AML-193 (cell line): ENCODE measurements around the gene PNKD.
A peak's percentile ranks its signal among the peaks of the same experiment; 100 is the strongest.

Source experiments
- DNase-seq, 2 experiments: peaks; one replicate each; lab custom pipeline; 2025; lab: John Stamatoyannopoulos, UW

PNKD gene

DNA sequence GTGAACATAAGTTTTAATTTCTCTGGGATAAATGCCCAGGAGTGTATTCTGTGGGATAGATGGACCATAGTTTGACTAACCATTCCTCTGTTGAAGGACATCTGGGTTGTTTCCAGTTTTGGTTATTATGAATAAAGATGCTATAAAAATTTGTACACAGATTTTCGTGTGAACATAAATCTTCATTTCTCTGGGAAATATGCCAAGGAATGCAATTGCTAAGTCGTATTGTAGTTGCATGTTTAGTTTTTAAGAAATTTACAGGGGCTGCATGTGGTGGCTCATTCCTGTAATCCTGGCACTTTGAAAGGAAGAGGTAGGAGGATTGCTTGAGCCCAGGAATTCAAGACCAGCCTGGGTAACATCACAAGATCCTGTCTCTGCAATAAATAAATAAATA lies 104.9 kb downstream of the PNKD start:
- no peak for DNase-seq

DNA sequence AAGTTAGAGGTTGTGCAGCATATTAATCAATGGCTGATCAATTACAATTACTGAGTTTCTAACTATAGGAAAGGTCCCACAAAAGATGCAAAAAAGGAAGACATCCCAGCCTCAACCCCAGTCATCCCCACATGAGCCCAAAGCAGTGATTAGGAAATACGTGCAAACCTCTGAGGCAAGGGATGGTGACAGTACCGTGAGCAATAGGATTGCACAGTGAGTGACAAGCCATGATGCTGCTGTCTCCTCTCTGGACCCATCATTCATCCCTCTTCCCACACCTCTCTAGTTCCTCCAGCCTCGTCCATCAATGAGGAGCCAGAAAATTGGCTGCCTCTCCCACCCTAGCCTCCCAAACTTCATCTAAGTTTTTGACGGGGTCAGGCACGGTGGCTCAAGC lies 107.7 kb downstream of the PNKD start:
- no peak for DNase-seq

DNA sequence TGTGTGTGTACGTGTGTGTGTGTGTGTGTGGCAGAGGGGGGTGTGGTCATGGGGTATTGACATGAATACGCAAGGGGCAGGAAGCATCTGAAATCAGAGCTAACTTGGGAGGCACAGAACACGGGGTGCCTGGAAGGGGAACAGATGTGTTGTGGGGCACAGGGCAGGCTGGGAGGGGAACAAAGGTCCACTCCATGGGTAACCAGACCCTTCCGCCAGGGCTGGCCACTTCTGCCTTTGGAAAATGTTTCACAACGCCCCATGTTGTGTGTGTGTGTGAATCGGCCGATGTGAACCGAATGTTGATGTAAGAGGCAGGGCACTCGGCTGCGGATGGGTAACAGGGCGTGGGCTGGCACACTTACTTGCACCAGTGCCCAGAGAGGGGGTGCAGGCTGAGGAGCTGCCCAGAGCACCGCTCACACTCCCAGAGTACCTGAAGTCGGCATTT lies 111.6 kb downstream of the PNKD start, which contains the start of gene SLC11A1:
SLC11A1 (plus strand) TSS at position 358 of the 451 bp plus-strand sequence. CDS start 96 bp downstream, outside the sequence.
- DNase-seq: no peak

GRCh38 chr2:218382785-218383184 lies 112.5 kb downstream of the PNKD start:
- DNase-seq: no peak

GRCh38 chr2:218383892-218384519 lies 113.7 kb downstream of the PNKD start:
- no peak for DNase-seq

- no peak for DNase-seq
These were observed 114.7 kb downstream of the PNKD start for GRCh38 chr2:218384975-218385374.

DNA sequence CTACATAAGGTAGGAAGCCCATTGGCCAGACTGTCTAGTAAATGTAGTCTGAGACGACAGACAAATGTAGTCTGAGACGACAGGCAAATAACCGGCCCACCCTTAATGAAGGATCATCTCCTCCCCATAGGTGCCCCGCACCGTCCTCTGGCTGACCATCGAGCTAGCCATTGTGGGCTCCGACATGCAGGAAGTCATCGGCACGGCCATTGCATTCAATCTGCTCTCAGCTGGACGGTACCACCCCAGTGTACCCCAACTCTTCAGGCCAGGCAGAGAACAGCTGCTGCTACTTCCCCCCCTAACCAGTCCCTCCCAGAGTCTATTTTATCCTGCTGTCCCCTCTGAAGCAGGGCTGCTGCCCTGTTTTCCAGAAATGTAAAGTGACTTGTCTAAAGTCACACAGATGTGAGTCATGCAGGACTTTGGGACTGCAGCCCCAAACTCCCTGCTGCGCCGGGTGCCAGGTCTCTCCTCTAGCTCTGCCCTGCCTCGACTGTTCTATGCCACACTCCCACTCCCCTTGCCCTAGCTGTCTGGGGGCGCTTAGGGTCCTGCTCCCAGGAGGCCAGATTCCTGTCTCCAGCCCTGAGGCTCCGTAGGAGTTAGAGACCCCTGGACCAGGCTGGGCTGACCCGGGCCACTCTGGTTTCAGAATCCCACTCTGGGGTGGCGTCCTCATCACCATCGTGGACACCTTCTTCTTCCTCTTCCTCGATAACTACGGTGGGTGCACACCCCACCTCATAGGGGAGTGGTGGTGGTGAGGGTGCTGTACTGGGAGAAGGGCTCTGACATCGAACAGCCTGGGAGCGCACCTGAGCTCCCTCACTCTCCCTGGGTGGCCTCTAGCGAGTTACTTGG lies 116.4 kb downstream of the PNKD start:
- no peak for DNase-seq

- DNase-seq: no peak
These were observed 117.3 kb downstream of the PNKD start for GRCh38 chr2:218387369-218388194.

DNA sequence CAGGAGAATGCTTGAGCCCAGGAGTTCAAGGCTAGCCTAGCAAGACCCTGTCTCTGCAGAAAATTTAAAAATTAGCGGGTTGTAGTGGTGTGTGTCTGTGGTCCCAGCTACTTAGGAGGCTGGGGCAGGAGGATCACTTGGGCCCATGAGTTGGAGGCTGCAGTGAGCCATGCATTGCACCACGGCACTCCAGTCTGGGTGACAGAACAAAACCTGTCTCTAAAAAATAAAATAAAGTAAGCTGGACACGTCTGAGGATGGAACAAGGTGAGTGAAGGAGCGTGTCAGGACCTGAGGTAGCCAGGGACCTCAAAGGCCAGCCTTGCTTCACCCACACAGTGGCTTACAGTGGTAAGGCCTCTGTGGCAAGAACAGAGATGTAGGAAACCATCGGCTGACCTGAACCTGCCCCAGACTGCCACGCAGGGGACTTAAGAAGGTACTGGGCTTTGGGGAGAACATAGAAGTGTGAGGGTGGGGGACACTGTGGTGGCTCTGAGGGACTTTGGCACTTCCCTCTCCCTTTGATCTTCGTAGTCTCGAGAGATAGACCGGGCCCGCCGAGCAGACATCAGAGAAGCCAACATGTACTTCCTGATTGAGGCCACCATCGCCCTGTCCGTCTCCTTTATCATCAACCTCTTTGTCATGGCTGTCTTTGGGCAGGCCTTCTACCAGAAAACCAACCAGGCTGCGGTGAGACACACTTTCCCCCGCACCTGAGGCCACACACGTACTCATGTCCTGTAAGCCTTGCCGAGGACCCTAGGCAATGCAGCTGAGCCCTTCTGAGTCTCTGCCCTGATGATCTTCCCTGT lies 119.2 kb downstream of the PNKD start:
- DNase-seq: no peak

DNA sequence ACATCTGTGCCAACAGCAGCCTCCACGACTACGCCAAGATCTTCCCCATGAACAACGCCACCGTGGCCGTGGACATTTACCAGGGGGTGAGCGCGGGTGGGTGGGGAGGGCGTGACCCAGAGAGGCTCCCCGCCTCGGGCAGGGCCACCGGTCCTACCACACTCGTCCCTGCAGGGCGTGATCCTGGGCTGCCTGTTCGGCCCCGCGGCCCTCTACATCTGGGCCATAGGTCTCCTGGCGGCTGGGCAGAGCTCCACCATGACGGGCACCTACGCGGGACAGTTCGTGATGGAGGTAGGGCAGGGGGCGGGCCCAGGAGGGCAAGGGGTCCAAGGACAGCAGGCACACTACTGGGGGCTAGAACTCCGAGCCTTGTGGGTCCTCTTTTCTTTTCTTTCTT lies 120.9 kb downstream of the PNKD start:
- DNase-seq: no peak

DNA sequence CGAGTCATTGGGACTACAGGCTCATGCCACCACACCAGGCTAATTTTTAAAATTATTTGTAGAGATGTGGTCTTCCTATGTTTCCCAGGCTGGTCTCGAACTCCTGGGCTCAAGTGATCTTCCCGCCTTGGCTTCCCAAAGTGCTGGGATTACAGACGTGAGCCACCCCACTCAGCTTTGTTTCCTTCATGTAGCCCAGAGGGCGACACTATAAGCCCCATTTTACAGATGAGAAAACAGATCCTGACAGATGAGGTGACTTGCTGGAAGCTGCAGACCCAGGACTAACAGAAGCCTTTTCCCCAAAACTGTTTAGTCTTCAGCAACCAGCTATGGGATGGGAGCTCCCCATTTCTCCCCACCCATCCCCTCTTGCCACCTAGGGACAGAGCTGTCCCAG lies 122.1 kb downstream of the PNKD start:
- no peak for DNase-seq

- no peak for DNase-seq
These were observed 122.7 kb downstream of the PNKD start for GRCh38 chr2:218392891-218393462.

DNA sequence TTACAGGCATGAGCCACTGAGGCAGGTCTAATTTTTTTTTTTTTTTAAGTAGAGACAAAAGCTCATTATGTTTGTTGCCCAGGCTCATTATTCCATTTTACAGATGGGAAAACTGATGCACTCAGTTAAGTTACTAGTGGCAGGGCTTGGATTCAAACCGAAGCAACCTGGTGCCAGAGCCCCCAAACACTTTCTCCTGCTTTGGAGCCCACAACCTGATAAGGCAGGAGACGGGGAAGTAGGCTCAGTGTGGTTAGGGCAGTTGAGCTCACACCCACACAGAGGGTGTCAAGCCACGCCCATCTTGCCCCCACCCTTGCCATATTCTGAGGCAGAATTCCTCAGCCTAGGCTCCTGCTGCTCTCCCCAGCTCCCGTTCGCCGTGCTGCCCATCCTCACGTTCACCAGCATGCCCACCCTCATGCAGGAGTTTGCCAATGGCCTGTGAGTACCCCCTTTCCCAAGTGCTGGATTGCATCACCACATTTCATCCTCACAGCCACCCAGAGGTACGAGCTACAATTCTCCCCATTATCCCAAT lies 123.5 kb downstream of the PNKD start:
- DNase-seq: no peak

- no peak for DNase-seq
These were observed 124.2 kb downstream of the PNKD start for GRCh38 chr2:218394298-218395089.

DNA sequence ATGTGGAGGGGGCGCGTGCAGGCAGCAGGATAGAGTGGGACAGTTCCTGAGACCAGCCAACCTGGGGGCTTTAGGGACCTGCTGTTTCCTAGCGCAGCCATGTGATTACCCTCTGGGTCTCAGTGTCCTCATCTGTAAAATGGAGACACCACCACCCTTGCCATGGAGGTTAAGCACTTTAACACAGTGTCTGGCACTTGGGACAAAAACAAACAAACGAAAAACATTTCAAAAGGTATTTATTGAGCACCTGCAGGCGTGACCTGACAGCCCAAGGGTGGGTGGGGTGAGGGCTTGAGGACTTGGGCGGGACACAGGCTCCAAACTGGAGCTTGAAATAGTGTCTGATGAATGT lies 124.7 kb downstream of the PNKD start:
- DNase-seq: no peak

DNA sequence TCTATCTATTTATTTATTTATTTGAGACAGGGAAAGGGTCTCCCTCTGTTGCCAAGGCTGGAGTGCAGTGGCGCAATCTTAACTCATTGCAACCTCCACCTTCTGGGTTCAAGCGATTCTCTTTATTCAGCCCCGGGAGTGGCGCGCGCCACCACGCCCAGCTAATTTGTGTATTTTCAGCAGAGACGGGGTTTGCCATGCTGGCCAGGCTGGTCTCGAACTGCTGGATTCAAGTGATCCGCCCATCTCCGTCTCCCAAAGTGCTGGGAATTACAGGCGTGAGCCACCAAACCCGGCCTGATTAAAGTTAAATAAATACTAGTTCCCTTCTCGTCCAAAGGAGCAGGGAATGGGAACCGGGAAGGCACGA lies 125.1 kb downstream of the PNKD start:
- DNase-seq: no peak

- DNase-seq: peak; percentile 88 to 90
These were observed 125.7 kb downstream of the PNKD start for GRCh38 chr2:218395826-218396687.
